Right forelimb (tissue), 1 donor: ENCODE results near the gene OR13C8.

Source experiments
- DNase-seq: peaks from one replicate; pipeline ENCODE4 v3.0.0-alpha.2; 2018

OR13C8 gene

DNA sequence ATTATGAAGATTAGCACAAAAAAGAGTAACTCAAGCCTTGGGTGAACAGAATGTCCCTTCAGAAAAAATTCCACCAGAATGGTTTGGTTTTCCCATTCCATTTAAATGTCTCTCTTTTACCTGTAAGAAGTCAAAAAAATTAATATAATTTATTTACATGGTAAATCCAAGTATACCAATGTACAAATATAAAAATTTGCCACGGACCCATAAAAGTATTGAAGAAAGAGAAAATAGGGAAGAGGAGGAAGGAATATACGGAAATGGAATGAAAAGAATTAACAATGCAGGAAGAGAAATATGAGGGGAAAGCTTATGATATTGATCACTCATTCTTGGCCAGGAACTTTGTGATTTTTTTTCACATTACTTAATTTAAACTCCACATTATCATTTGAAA lies 49.1 kb downstream of the OR13C8 start, which contains the start of gene OR13C9:
Gene OR13C9 (minus strand): TSS at position 101 of the 400 bp plus-strand sequence. CDS start 0 bp downstream, at position 101.
- DNase-seq, result no peak
